ENCODE measurements around the gene PLEKHA7.
"Not testable (repeated sequence)": the region's sequence is repeated elsewhere in the genome, so short reads cannot be mapped to it uniquely, and the experiment has no call there.

PLEKHA7 gene

DNA sequence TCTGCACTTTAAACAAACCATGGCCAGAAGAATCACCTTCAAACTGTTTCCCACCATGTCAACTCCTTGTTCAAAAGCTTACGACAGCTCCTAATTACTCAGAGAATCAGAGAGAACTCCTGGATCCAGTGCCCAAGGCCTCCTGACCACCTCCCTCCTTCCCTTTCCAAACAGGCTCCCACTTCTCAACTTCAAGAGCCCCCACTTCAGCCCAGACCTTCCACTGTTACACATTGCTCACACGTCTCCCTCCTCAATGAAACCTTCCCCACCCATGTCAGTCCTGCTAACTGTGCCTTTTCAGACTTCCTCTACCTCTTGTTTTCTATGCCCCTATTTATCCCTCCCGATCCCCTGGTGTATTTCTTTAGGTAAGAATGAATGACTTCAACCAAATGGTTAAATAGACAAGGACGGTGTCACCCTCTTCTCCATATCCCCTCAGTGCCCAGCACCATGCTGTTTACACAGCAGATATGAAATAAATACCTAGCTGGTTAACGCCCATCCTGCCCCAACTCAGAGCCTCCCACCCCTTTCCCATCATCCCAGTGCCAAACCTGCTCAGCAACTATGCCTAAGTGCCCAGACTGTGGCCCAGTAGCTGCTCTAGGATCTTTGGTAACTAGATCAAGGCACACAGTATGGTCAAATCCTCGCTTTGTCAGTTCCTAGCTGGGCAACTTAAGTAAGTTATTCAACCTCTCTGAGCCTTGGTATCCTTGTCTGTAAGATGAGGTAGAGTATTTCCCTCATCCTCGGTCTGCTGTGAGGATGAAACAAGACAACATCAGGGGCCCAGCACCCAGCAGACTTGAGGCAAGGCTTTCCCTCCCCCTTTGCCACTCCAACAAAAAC lies 36.8 kb downstream of the PLEKHA7 start:
- no peak for DNase-seq

DNA sequence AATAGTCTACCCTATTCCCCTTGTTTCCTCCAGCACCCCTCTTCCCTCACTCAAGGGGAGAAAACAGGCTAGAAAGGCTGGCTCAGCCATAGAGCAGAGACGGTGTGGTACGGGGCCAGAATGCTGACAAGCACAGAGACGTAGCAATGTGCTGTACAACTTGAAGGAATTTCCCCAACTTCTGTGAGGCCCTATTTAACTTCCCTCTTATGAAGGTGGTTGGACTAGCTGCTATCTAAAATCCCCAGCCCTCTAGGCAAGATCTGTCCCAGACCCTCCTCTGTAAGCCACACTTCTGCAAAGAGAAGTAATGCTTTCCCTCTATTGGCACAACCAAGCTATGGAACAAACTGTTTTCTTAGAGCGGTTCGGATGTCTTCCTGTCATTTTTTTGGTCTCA lies 37.8 kb downstream of the PLEKHA7 start:
- no peak for DNase-seq

DNA sequence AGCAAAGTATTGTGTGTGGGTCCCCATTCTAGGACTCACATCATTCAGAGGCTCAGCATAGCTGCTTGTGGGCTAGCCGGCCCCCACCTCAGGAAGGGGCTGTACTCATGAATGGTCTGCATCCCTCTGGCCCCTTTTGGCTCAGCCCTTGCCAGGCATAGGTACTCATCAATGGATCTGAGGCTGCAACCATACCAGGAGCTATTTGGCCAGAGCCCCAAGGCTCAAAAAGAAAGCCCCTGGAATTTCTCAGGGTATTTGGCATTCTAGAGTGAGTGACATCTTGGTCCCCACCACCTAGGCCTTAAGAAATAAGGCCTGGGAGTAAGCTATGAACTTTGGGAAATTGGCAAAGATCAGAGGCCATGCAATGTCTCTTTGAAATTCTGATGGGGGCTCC lies 38.3 kb downstream of the PLEKHA7 start:
- no peak for DNase-seq

DNA sequence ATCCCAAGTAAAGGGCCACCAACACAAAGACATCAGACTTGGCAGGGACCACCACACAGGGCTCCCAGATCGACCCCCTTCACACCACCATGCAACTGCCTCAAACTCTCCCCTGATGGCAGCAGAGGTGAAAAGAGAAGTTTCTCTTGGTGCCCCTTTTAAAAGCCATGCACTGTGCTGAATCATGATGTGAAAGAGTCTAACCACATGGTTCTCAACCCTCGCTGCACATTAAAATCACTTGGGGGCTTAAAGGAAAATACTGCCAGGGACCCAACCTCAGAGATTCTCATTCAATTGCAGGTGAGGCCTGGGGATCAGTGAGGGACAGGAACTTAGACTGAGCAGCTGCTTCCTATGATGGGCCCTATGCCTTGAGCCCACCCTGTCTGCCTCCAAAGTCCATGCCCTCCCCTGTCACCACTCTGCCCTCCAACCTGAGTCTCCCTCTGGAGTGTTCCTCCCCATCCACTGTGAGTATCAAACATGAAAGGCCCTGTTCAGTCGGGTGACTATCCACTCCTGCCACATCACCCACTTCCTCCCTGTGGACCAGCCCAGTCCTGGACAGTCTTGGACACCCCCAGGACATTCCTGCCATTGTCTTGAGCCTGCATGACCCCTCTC lies 40.8 kb downstream of the PLEKHA7 start:
- DNase-seq = no peak

DNA sequence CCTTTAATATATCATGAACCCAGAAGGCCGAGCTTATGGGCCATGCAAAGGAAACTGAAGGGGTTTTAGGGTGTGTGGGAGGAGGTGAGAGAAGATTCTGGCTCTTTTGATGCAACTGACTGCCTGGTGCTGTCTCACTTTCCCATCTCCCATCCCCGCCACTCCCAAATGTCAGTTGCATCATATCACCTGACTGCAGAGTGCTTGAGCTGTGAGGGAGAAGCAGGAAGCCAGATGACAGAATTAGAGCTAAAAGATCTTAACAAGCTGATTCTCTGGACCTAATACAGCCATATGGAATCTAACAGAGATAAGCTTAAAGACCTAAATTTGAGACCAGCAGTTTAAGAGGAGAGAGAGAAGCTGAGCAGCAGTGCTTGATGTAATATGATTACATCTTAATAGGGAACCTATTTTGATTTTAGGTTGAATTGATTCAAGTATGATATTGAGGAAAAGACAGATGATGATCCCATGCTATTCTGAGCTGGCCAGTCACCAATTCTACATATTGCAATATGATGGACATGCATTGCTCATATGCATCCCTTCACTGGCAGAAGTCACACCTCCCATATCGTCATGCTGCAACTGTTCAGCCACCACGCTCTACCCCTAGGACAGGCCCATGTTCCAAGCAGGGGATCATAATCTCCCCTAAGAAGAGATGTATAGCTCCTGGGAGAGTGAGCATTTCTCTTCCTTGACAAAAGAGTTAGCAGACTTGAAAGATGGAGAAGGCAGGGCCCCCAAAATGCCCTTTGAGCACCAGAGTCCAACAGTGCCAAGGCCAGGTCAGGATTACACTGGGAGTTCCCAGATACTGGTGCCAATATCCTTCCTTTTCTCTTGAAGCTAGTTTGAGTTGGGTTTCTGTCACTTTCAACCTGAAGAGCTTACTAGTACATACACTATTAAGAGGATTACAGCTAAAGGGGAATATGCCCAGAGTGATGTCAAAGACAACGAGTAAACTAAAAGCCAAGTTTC lies 44.9 kb downstream of the PLEKHA7 start:
- no peak for DNase-seq

DNA sequence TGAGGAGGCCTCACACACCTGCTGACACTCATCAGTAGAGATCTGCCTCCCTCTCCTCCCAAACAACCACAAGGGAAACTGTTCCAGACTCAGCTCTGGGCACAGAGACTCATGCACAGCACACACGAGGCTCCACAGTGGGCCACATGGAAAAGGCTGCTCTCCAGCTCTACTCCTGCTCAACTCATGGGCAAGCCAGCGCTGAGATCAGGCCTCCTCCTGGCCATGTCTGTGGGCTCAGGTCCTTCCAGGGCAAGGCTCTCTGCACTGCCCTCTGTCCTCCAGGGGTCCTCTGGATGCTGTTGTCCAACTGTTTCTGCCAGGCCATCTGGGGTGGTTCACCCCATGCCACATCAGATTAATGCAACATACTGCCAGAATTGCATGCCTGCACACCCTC lies 46.0 kb downstream of the PLEKHA7 start:
- DNase-seq = no peak

DNA sequence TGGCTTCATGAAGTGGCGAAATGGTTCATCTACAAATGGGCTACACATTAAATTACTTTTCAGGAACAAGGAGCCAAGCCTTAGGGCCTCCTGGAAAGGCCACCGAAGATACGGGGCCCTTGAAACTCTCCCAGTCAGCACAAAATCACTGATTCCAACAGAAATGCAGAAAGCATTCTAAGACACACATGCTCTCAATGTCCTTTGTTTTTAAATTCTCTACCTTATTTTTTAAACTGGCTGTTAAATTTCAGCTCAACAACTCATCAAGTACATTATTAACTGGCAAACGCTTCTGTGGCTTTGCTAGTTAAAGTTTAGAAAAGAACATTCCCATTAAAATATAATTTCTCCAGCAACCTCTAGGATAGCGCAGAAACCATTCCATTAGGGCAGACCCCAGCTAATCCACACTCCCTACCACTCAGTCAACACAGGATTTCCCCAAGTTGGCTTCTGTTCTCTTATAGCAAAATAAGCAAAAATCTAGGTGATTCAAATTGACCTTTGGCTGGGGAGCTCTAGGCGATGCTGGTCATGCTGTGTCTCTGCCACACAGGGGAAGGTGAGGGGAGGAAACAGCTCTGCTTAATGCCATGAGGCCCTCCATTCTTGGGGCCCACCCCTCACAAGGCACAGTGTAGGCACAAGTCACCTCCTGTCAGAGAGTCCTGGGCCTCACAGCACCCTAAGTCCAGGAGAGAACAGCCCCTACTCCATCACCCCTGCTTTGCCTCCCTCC lies 47.1 kb downstream of the PLEKHA7 start:
- no peak for DNase-seq

DNA sequence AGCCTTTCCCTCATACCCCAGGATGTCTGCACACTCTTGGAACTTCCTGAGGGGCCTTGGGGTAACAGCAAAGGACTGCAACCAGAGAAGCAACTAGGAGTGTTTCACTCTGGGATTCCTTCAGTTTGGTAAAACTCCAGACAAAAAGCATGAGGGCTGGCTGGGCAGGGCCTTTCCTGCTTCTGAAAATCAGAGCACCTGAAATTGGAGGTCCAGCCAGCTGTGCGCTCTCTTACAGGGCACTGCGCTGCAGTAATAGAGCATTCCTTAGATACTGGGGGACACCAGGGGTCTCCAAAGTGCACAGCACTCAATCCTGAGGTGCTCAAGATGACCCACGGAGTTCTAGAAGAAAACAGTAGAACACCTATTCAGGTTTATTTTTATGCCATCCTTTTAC lies 49.7 kb downstream of the PLEKHA7 start:
- DNase-seq = no peak

DNA sequence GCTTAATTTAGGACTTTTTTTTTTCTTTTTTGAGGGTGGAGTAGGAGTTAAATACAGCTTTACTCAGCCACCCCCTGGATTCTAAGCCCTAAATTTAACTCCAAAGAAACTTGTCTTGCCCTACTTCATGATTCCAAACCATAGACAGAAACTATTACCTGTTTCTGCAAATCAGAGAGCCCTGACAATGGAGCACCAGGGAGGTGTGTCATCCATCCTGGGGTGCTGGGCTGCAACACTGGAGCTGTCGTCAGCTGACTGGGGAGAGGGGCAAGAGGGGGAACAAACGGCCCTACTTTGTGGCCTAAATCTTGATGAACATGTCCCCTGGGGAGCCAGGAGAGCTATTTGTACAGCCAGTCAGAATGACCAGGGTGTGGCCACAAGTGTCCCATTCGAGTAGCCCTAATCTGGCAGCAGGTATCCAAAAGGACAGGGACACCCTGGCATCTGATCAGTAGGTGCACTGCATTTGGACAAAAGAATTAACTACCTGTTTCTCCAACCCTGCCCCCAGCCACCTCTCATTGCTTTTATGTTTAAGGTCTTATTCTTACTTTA lies 50.8 kb downstream of the PLEKHA7 start:
- DNase-seq = no peak

DNA sequence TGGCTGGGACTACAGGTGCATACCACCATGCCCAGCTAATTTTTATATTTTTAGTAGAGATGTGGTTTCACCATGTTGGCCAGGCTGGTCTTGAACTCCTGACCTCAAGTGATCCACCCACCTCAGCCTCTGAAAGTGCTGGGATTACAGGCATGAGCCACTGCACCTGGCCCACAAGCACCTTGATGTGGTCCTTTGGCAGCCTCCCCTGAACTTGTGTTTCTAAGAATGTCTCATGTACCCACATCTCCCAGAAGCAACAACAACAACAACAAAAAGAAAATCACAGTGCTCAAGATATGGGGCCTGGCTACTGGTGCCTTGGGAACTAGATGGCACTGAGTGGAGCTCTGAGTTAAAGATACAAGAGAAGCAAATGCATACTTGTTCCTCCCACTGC lies 51.6 kb downstream of the PLEKHA7 start:
- not testable (repeated sequence) for DNase-seq

DNA sequence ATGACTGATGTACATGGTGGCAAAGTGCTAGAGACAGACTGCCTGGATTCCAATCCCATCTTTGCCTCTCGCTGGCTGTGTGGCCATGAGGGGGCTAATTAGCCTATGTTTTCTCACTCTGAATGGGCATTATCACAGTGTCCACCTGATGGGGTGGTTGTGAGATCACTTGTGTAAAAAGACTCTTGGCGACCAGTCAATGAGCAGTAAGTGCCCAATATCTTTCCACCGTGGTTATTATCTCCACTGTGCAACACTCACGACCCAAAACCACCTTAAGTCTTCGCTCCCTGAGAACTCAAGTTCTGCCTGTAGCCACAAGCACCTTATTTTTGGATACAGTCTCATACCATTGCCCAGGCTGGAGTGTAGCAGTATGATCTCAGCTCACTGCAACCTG lies 52.1 kb downstream of the PLEKHA7 start:
- DNase-seq = no peak

DNA sequence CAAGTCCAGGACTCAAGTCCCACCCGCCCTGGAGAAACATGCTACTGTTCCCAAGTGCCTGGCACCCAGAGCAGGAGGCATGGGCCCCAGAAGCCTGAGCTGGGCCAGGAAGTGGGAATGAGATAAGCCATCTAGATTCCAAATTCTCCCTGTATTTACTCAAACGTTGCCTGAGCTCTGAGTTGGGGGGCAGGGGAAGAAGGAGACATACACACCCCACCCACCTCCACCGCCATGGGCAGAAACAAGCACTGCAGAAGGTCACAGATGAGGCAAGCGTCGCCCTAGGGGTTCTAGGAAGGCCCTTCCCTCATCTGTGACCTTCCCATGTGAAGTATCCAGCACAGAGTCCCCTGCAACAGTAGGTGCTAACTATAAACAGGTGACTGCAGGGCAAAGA lies 54.0 kb downstream of the PLEKHA7 start:
- no peak for DNase-seq

DNA sequence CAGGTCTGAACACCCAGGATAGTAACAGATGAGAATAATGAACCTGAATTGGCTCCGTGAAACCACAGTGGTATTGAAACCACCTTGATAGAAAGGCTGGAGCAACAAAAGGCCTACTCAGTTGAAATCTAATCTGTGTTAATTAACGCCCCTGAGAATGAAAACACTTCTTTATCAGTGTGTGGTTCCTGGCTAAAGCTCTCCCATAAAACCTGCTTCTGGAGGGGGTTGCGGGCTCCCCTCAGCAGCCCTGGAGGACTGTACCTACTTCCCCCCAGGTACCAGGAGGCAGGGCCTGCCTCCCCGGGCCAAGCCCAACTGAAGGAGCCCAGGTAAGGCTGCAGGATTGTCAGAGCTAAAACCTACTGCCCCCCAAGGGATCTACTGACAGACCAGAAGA lies 54.6 kb downstream of the PLEKHA7 start:
- peak; percentile 74 for DNase-seq

DNA sequence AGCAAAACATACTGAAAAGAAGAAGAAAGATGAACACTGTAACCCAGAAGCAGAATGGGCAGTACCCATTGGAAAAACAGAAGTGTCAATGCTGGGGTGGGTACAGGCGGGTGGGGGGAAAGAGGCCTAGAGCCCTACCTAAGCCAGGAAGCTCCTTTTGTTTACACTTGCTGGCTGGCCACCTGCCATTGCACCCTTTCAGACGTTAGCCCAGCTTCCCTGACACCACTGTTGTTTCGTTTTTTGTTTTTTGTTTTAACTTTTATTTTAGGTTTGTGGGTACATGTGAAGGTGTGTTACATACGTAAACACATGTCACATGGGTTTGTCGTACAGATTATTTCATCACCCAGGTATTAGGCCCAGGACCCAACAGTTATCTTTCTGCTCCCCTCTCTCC lies 55.4 kb downstream of the PLEKHA7 start:
- DNase-seq = peak; percentile 75

DNA sequence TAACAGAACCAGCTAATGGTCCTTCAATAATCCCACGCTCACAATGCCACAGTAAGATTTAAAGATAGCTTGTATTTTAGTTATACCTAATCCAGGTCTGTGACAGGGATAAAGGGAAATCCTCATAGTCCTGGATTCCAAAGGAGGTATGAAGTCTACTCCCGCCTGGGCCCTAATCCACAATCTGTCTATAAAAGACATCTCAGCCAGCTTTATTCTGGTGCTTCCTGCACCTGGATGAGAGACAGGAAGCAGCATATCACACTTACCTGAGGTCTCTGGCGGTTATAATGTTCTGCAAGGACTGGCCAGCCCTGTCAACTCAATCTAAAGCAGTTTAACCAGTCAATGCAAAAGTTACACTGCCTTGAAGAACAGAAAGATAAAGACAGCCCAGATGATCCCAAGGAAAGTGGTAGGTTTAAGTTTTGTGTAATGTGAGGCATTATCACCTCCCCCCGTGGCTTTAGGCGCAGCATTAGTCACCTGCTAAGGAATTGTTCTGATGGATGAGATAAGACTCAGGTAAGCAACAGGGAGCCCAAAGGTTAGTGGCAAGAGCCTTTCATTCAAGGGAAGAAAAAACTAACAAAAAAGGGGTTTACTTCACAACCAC lies 57.6 kb downstream of the PLEKHA7 start:
- no peak for DNase-seq

DNA sequence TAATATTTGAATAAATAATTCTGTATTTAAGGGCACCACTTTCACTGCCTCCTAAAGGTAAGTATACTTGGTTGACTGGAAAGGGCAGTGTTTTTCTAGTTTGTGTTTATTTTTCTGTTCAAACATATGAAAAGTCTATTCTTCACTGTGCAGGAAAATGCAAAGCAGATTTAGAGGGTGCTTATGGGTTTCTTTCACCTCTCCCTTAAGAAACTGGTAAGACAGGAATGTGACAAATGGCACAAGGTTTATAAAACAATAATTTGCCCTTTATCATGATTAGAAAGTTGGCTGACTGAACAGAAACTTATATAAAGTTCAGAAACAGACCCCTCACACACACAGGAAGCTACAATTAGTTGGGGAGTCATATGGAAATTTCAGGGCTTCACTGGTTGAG lies 60.6 kb downstream of the PLEKHA7 start:
- DNase-seq = no peak

DNA sequence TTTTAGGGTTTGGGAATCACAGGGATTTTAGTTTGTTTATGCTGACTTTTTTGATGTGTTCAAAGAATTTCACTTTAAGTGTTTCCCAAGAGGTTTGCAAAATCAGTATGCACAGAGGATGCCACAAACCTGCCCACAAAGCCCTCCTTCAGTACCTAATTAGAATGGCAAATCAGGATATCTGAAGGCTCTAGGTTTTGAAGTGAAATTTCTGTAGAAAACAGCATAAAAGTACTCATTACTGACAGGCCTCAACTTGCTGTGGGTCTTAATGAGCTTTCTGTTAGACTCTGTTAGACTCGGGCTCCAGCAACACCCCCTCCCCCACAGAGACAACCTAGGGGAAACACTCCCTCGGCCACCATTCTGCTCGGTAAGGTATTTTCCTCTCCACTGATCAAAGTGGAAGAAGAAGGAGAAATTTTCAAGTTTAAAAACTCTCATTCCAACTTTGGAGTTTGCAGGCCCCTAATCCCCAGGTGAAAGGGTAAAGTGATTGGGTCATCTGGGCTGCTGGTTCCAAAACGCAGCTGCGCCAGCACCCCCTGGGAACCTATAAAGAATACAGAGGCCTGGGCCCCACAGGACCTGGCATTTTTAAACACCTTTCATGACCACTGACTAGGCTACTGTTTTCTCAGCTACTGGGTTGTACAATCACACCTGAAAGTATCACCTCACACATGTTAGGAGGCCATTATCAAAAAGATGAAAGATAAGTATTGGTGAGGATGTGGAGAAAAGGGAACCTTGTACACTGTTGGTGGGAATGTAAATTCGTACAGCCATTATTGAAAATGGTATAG lies 67.5 kb downstream of the PLEKHA7 start:
- DNase-seq = no peak

DNA sequence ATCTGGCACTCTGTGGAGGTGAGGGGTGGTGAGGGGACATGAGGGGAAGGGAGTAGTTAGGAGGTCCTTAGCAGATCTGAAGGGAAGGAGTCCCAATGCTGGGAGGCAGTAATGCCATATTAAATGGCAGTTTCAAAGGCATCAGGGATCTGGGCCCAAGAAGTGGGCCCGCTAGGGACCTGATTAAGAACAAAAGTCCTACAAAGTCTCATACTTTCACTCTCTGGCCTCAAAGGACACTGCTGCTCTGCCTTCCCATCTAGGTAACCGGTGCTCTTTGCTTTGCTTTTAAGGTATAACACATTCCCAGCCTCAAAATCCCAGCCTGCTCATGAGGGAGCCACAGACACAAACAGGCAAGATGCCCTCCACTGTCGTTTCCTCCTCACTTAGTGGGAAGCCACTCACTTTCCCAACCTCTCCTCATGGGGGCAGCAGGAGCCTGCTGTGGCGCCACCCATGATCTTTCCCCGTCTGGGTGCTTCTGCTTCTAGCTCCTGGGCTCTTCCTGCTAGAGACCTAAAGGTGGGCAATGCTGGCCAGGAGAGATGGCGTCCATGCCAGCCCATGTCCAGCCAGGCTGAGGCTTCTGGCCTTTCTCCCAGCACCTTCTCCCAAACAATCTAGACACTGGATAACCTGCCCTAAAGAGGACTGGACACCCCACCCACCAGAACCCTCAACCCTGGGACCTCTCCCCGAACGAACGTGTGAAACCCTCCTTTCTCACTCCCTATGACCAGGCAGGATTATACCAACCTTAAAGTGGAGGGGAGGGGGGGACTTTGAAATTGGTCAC lies 68.3 kb downstream of the PLEKHA7 start:
- DNase-seq = no peak

DNA sequence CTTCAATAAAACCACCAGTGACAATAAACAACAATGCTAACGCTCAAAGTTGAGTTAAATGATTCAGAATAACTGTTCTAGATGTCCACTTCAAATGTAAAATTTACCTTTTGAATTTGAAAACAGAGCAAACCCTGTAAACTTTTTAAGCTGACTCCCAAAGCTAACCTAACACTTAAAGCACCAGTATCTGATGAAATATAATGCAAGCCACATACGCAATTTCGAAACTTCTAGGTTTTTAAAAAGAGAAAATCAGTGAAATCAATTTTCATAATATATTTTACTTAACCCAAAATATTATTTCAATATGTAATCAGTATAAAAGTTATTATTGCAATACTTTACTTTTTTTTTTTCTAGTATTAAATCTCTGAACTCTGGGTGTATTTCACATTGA lies 71.3 kb downstream of the PLEKHA7 start:
- DNase-seq = no peak

DNA sequence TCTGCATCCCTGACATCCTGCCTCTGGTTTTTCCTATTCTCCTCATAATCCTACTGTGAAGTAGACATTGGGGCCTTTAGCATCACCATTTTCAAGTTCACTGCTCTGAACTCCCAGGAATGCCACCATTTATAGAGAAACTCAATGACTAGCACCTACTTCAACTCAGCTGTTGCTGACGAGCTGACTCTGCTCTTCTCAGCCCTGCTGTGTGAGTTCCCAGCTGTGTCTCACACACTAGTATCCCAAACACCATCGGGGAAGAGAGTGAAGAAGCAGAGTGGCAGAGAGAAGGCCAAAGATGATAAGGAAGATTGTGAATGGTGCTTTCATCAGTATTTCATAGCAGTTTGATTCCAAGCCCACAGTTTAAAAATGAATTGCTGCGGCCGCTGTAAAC lies 71.9 kb downstream of the PLEKHA7 start:
- DNase-seq = no peak

Measured in NCI-H748 treated with DMSO at 0.1 percent for 48 hours (cell line).